WERI-Rb-1 (cell line): ENCODE results near the gene GCN1.

ENCODE experiments used
- DNase-seq: peaks from one replicate; pipeline ENCODE4 v3.0.0-alpha.2; 2020
- H3K27ac ChIP-seq: fragments of 250-450 bp; sonication (Bioruptor Pico); 2 replicates; pipeline ENCODE4 v1.5.1; 2020; ENCODE audit warnings: mild to moderate bottlenecking, moderate library complexity
- H3K27me3 ChIP-seq: fragments of 250-450 bp; sonication (Bioruptor Pico); 2 replicates; pipeline ENCODE4 v1.5.1; 2021; ENCODE audit warnings: mild to moderate bottlenecking, low read depth, moderate library complexity; ENCODE audit not compliant: insufficient read depth, severe bottlenecking
- H3K36me3 ChIP-seq: fragments of 250-450 bp; sonication (Bioruptor Pico); 2 replicates; pipeline ENCODE4 v1.5.1; 2020; ENCODE audit warnings: mild to moderate bottlenecking, moderate library complexity
- H3K4me3 ChIP-seq: 2 replicates; pipeline ENCODE4 v1.5.1; 2011; ENCODE audit warnings: low read depth, mild to moderate bottlenecking, control low read depth, low read length
- H3K9me3 ChIP-seq: fragments of 250-450 bp; sonication (Bioruptor Pico); 2 replicates; pipeline ENCODE4 v1.5.1; 2021; ENCODE audit warnings: mild to moderate bottlenecking, moderate library complexity; ENCODE audit not compliant: severe bottlenecking
- TF ChIP-seq, protein P1 (sequence below): IDR thresholded peaks from 2 replicates; pipeline ENCODE4 v1.5.1; 2011; ENCODE audit warnings: low read depth, mild to moderate bottlenecking, control low read depth, inconsistent platforms, low read length

The GCN1 gene, protein sequence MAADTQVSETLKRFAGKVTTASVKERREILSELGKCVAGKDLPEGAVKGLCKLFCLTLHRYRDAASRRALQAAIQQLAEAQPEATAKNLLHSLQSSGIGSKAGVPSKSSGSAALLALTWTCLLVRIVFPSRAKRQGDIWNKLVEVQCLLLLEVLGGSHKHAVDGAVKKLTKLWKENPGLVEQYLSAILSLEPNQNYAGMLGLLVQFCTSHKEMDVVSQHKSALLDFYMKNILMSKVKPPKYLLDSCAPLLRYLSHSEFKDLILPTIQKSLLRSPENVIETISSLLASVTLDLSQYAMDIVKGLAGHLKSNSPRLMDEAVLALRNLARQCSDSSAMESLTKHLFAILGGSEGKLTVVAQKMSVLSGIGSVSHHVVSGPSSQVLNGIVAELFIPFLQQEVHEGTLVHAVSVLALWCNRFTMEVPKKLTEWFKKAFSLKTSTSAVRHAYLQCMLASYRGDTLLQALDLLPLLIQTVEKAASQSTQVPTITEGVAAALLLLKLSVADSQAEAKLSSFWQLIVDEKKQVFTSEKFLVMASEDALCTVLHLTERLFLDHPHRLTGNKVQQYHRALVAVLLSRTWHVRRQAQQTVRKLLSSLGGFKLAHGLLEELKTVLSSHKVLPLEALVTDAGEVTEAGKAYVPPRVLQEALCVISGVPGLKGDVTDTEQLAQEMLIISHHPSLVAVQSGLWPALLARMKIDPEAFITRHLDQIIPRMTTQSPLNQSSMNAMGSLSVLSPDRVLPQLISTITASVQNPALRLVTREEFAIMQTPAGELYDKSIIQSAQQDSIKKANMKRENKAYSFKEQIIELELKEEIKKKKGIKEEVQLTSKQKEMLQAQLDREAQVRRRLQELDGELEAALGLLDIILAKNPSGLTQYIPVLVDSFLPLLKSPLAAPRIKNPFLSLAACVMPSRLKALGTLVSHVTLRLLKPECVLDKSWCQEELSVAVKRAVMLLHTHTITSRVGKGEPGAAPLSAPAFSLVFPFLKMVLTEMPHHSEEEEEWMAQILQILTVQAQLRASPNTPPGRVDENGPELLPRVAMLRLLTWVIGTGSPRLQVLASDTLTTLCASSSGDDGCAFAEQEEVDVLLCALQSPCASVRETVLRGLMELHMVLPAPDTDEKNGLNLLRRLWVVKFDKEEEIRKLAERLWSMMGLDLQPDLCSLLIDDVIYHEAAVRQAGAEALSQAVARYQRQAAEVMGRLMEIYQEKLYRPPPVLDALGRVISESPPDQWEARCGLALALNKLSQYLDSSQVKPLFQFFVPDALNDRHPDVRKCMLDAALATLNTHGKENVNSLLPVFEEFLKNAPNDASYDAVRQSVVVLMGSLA (N-terminal part only)

DNA sequence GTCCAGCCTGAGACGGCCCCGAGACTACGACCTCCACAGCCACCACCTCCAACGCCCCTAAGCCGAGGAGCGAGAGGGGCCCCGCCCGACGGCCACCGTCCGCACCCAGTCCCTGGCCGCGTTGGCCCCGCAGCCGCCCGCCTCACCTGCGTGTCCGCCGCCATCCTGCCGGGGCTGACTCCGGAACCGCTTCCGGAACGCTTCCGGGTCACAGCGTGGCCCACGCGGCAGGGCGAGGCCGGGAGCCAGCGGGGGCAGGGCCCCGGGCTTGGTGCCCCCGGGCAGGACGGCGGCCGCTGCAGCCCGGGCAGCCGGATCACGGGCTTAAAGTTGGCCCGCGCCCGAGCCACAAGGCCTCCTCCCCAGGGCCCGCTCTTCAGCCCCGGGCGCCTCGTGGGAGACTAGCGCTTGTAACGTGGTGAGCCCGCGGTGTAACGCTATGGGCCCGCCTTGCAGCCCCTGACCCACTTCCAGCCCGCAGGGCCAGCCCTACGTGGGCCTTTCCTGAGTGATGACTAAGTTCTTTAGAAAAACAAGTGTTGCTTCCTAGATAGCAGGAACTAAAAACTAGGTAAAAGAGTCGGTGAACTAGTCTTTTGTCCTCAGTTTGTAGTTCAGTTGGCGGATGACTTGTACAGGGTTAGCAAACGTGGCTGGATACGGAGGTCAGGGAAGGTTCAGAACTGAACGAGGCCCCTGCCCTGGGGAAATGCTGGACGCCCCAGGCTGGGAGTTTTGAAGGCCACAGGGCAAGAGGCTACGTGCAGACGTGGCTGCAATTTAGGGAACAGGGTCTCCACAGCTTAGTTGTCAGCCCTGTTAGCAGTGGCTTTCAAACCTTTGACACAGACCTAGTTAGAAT, at the start of gene GCN1:
TSS of gene GCN1 (minus strand) at position 182 of the 862 bp plus-strand sequence. CDS start at position 164, 18 bp downstream.
- Histone ChIP-seq H3K36me3 (peaks cover 66% of the 10 kb centered on the region), H3K4me3 (peak within 1 kb of the TSS; percentile 98), H3K9me3 (no peaks in the 10 kb centered on the region), H3K27me3 (no peaks in the 10 kb centered on the region), H3K27ac (peak within 1 kb of the TSS; percentile 88)
- TF ChIP-seq, protein P1, sequence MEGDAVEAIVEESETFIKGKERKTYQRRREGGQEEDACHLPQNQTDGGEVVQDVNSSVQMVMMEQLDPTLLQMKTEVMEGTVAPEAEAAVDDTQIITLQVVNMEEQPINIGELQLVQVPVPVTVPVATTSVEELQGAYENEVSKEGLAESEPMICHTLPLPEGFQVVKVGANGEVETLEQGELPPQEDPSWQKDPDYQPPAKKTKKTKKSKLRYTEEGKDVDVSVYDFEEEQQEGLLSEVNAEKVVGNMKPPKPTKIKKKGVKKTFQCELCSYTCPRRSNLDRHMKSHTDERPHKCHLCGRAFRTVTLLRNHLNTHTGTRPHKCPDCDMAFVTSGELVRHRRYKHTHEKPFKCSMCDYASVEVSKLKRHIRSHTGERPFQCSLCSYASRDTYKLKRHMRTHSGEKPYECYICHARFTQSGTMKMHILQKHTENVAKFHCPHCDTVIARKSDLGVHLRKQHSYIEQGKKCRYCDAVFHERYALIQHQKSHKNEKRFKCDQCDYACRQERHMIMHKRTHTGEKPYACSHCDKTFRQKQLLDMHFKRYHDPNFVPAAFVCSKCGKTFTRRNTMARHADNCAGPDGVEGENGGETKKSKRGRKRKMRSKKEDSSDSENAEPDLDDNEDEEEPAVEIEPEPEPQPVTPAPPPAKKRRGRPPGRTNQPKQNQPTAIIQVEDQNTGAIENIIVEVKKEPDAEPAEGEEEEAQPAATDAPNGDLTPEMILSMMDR: no peak
- DNase-seq: peak; percentile 82

DNA sequence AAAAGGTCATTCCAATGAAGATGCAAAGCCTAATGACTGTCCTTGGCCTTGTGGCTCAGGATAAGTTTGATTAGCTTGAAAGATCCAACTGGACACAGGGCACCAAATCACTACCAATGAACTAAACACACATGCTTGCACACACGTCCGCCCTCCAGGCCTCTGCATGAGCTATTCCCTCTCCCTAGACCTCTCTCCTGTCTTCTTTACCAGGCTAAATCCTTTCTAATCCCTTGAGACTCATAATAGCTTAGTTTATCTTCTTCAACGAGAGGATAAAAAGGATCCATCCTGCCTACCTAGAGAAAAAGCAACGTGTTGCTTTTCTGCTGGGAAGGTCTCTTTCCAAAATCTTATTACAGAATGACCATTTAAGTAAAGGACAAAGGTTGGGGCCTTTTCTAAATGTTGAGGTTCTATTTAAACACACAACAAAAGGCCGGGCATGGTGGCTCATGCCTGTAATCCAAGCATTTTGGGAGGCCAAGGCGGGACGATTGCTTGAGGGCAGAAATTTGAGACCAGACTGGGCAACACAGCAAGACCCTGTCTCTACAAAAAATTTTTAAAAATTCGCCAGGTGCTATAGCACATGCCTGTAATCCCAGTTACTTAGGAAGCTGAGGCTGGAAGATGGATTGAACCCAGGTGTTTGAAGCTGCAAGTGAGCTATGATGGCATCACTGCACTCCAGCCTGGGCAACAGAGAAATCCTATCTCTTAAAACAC, 48.6 kb upstream of the GCN1 start:
- peak; percentile 78 for DNase-seq
- H3K27ac ChIP-seq: peak overlapping the region; percentile 38

DNA sequence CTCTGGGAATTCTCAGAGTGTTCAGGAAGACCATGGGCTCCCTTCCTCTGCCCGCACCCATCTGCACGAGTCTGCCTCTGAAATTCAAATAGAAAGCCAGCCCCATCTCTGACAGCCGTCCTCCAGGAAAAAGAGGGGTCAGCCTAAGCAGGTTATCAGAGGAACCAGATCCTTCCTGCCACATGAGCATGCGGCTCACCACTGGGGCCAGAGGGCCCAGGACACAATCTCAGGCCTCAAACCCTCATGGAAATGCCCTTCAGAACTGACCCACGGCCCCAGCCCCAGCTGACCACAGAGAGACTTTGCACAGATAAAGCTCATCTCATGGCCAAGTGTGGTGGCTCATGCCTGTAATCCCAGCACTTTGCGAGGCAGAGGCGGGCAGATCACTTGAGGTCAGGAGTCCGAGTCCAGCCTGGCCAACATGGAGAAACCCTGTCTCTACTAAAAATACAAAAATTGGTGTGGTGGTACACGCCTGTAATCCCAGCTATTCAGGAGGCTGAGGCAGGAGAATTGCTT, 47.8 kb upstream of the GCN1 start:
- H3K36me3 ChIP-seq: no peaks in the 10 kb centered on the region
- H3K9me3 ChIP-seq: no peaks in the 10 kb centered on the region
- peak; percentile 44 for DNase-seq
- H3K27me3 ChIP-seq: no peaks in the 10 kb centered on the region
- H3K4me3 ChIP-seq: no peak overlapping the region
- peak overlapping the region; percentile 38 for H3K27ac ChIP-seq
- TF ChIP-seq, protein P1: no peak

More for the DNA sequence above, 48.6 kb upstream of the GCN1 start:
- TF ChIP-seq, protein P1: no peak
- H3K4me3 ChIP-seq: no peak overlapping the region
- no peaks in the 10 kb centered on the region for H3K36me3 ChIP-seq
- H3K9me3 ChIP-seq: no peaks in the 10 kb centered on the region
- H3K27me3 ChIP-seq: no peaks in the 10 kb centered on the region

DNA sequence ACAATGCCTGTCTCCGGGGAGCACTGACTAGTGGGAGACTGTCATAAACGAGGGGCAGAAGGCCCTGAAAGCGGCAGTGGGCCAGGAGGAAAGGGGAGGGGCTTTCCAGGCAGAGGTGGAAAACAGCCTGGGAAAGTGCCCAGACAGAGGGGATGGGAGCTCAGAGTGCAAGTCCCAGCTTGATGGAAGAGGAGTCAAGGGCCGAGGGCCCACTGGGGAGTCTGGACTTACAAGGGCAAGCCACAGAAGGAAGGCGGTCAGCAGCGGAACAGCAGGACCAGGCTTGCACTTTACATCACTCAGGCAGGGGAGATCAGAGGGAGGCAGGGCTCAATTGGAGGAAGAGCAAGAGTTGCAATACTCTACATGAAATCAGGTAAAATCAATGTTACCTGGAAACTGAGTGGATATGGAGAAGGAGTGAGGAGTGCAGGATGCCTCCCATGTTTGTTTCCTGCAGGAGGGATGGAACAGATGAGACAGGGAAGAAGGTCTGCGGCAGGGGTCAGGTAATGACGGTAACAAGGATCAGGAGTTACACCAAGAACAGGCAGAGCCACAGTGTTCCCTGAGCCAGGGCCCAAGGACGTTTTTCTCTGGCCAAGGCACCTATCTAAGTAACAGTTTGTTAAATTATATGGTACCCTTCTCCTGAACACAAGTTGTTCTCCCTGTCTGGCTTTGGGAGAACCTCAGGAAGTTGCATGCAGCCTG, 47.2 kb upstream of the GCN1 start:
- H3K27ac ChIP-seq: no peak overlapping the region
- DNase-seq: no peak
- H3K4me3 ChIP-seq: no peak overlapping the region
- H3K9me3 ChIP-seq: no peaks in the 10 kb centered on the region
- H3K36me3 ChIP-seq: no peaks in the 10 kb centered on the region
- TF ChIP-seq, protein P1: no peak
- no peaks in the 10 kb centered on the region for H3K27me3 ChIP-seq
